ENCODE results near the gene CYP2A13.
"Not testable (repeated sequence)": the region's sequence is repeated elsewhere in the genome, so short reads cannot be mapped to it uniquely, and the experiment has no call there.

- TF ChIP-seq EZH2 (IDR thresholded peaks at IDR 0.05); POLR2AphosphoS5 (IDR thresholded peaks at IDR 0.05; ENCODE audit: borderline replicate concordance, low read depth, low read length); FOXP2 (optimal IDR thresholded peaks at IDR 0.05; ENCODE audit: control extremely low read depth, extremely low read length, insufficient read depth): not testable (repeated sequence)
Observed at GRCh38 chr19:41053331-41053730, 34.9 kb upstream of the CYP2A13 start.

Measured in SK-N-MC (cell line).